WTC11 (cell line): ENCODE results near the gene STIMATE. TPM values are rescaled to one million over a fixed set of nuclear protein-coding genes. Genes with fewer than 3 reads are reported as not detected.

Source experiments
- ATAC-seq: fragments of 200-7000 bp; cut with Tn5 transposase; 2 replicates; pipeline ENCODE4 v1.10.0; 2021; ENCODE audit warnings: mild to moderate bottlenecking, moderate library complexity
- CTCF ChIA-PET: fragments of 300-600 bp; sonication (Branson Sonifier 250); formaldehyde crosslinking; loops from one replicate; lab custom pipeline; 2021; ENCODE audit warnings: antibody characterized with exemption; lab: Charles Lee
- POLR2A ChIA-PET: fragments of 350-600 bp; sonication (Branson Sonifier 250); formaldehyde crosslinking; loops from one replicate; lab custom pipeline; 2021; ENCODE audit warnings: antibody characterized with exemption; lab: Charles Lee
- DNase-seq: peaks from one replicate; pipeline ENCODE4 v3.0.0; 2021; ENCODE audit warnings: low spot score
- H3K27ac Mint-ChIP-seq: 2 replicates; pipeline ENCODE4 v1.8.0; 2021; ENCODE audit warnings: mixed read lengths
- H3K27me3 Mint-ChIP-seq: 2 replicates; pipeline ENCODE4 v1.8.0; 2021; ENCODE audit warnings: low read depth, mild to moderate bottlenecking, moderate library complexity, mixed read lengths
- H3K36me3 Mint-ChIP-seq: 2 replicates; pipeline ENCODE4 v1.8.0; 2021; ENCODE audit warnings: mixed read lengths
- H3K4me1 Mint-ChIP-seq: 2 replicates; pipeline ENCODE4 v1.8.0; 2022; ENCODE audit warnings: mixed read lengths
- H3K4me3 Mint-ChIP-seq: 2 replicates; pipeline ENCODE4 v1.8.0; 2021; ENCODE audit warnings: mild to moderate bottlenecking, moderate library complexity, mixed read lengths
- H3K9me3 Mint-ChIP-seq: 2 replicates; pipeline ENCODE4 v1.8.0; 2021; ENCODE audit warnings: mixed read lengths
- ELF4 ChIP-seq: sonication (generic); formaldehyde crosslinking; IDR thresholded peaks from 2 replicates; pipeline ENCODE4 v1.8.1; 2022; ENCODE audit warnings: low read depth, mild to moderate bottlenecking, moderate library complexity, missing genetic modification reagents
- ESRRA ChIP-seq: sonication (generic); formaldehyde crosslinking; IDR thresholded peaks from 2 replicates; pipeline ENCODE4 v1.8.1; 2022; ENCODE audit warnings: mild to moderate bottlenecking, missing genetic modification reagents, borderline replicate concordance
- FOXJ3 ChIP-seq: sonication (generic); formaldehyde crosslinking; IDR thresholded peaks from 2 replicates; pipeline ENCODE4 v1.9.0; 2021; ENCODE audit warnings: missing genetic modification reagents, mild to moderate bottlenecking, borderline replicate concordance
- HMGA2 ChIP-seq: fragments of 250-450 bp; sonication (Bioruptor Pico); IDR thresholded peaks from 2 replicates; pipeline ENCODE4 v1.4.0; 2021; ENCODE audit warnings: mild to moderate bottlenecking, moderate library complexity
- MYBL2 ChIP-seq: sonication (generic); formaldehyde crosslinking; IDR thresholded peaks from 2 replicates; pipeline ENCODE4 v1.8.1; 2023; ENCODE audit warnings: mild to moderate bottlenecking, moderate library complexity, missing genetic modification reagents
- NFATC4 ChIP-seq: fragments of 250-450 bp; sonication (Bioruptor Pico); IDR thresholded peaks from 2 replicates; pipeline ENCODE4 v1.9.0; 2021; ENCODE audit warnings: mild to moderate bottlenecking
- NFE2L1 ChIP-seq: sonication (generic); formaldehyde crosslinking; IDR thresholded peaks from 2 replicates; pipeline ENCODE4 v1.8.1; 2023; ENCODE audit warnings: missing genetic modification reagents
- NFYB ChIP-seq: sonication (generic); formaldehyde crosslinking; conservative IDR thresholded peaks from 2 replicates; pipeline ENCODE4 v1.8.0; 2022; ENCODE audit warnings: low read depth, missing genetic modification reagents
- PRRX2 ChIP-seq: fragments of 250-450 bp; sonication (Bioruptor Pico); IDR thresholded peaks from 2 replicates; pipeline ENCODE4 v1.8.0; 2021; ENCODE audit warnings: mild to moderate bottlenecking
- ZBTB21 ChIP-seq: sonication (generic); formaldehyde crosslinking; IDR thresholded peaks from 2 replicates; pipeline ENCODE4 v1.8.1; 2023; ENCODE audit warnings: mild to moderate bottlenecking, missing genetic modification reagents, borderline replicate concordance
- ZBTB43 ChIP-seq: sonication (generic); formaldehyde crosslinking; IDR thresholded peaks from 2 replicates; pipeline ENCODE4 v1.8.1; 2023; ENCODE audit warnings: mild to moderate bottlenecking, missing genetic modification reagents
- ZNF219 ChIP-seq: sonication (generic); formaldehyde crosslinking; IDR thresholded peaks from 2 replicates; pipeline ENCODE4 v1.8.0; 2023; ENCODE audit warnings: missing genetic modification reagents, mild to moderate bottlenecking, borderline replicate concordance
- ZSCAN18 ChIP-seq: fragments of 250-450 bp; sonication (Bioruptor Pico); IDR thresholded peaks from 2 replicates; pipeline ENCODE4 v2.1.2; 2022; ENCODE audit warnings: mild to moderate bottlenecking, moderate library complexity
- total RNA-seq: library from RNA; stranded (reverse); gene quantifications from 3 replicates; pipeline ENCODE4 v1.2.3, GENCODE V29; 2021
- TF ChIP-seq, protein P1 (sequence below): sonication (generic); formaldehyde crosslinking; IDR thresholded peaks from 2 replicates; pipeline ENCODE4 v1.8.1; 2023; ENCODE audit warnings: mild to moderate bottlenecking, missing genetic modification reagents, moderate library complexity
- TF ChIP-seq, protein P2 (sequence below): sonication (generic); formaldehyde crosslinking; IDR thresholded peaks from 2 replicates; pipeline ENCODE4 v1.8.1; 2022; ENCODE audit warnings: mild to moderate bottlenecking, missing genetic modification reagents, moderate library complexity, borderline replicate concordance
- TF ChIP-seq, protein P3 (sequence below): fragments of 250-450 bp; sonication (Bioruptor Pico); IDR thresholded peaks from 2 replicates; pipeline ENCODE4 v1.9.0; 2021; ENCODE audit warnings: mild to moderate bottlenecking
- TF ChIP-seq, protein P4 (sequence below): sonication (generic); formaldehyde crosslinking; conservative IDR thresholded peaks from 2 replicates; pipeline ENCODE4 v1.8.1; 2023; ENCODE audit warnings: mild to moderate bottlenecking, low read depth, missing genetic modification reagents, moderate library complexity
- TF ChIP-seq, protein P5 (sequence below): sonication (generic); formaldehyde crosslinking; IDR thresholded peaks from 2 replicates; pipeline ENCODE4 v1.8.0; 2022; ENCODE audit warnings: missing genetic modification reagents
- TF ChIP-seq, protein P6 (sequence below): fragments of 250-450 bp; sonication (Bioruptor Pico); IDR thresholded peaks from 2 replicates; pipeline ENCODE4 v1.9.0; 2021; ENCODE audit warnings: moderate library complexity, mild to moderate bottlenecking, inconsistent platforms, borderline replicate concordance

Gene STIMATE
- total RNA-seq, 1 experiment from 2014 or later: 35.5 TPM

- TF ChIP-seq ESRRA (CRISPR knock-in tag): no peak
- TF ChIP-seq NFYB (CRISPR knock-in tag): no peak
- TF ChIP-seq, protein P1, sequence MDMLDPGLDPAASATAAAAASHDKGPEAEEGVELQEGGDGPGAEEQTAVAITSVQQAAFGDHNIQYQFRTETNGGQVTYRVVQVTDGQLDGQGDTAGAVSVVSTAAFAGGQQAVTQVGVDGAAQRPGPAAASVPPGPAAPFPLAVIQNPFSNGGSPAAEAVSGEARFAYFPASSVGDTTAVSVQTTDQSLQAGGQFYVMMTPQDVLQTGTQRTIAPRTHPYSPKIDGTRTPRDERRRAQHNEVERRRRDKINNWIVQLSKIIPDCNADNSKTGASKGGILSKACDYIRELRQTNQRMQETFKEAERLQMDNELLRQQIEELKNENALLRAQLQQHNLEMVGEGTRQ (CRISPR knock-in tag): no peak
- TF ChIP-seq HMGA2 (CRISPR knock-in tag): no peak
- no peak for TF ChIP-seq FOXJ3 (CRISPR knock-in tag)
- TF ChIP-seq, protein P2, sequence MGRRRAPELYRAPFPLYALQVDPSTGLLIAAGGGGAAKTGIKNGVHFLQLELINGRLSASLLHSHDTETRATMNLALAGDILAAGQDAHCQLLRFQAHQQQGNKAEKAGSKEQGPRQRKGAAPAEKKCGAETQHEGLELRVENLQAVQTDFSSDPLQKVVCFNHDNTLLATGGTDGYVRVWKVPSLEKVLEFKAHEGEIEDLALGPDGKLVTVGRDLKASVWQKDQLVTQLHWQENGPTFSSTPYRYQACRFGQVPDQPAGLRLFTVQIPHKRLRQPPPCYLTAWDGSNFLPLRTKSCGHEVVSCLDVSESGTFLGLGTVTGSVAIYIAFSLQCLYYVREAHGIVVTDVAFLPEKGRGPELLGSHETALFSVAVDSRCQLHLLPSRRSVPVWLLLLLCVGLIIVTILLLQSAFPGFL (CRISPR knock-in tag): no peak
- TF ChIP-seq ZNF219 (CRISPR knock-in tag): no peak
- TF ChIP-seq, protein P3, sequence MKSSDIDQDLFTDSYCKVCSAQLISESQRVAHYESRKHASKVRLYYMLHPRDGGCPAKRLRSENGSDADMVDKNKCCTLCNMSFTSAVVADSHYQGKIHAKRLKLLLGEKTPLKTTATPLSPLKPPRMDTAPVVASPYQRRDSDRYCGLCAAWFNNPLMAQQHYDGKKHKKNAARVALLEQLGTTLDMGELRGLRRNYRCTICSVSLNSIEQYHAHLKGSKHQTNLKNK (CRISPR knock-in tag): no peak
- TF ChIP-seq ZBTB43 (CRISPR knock-in tag): no peak
- no peak for TF ChIP-seq NFATC4
- TF ChIP-seq, protein P4, sequence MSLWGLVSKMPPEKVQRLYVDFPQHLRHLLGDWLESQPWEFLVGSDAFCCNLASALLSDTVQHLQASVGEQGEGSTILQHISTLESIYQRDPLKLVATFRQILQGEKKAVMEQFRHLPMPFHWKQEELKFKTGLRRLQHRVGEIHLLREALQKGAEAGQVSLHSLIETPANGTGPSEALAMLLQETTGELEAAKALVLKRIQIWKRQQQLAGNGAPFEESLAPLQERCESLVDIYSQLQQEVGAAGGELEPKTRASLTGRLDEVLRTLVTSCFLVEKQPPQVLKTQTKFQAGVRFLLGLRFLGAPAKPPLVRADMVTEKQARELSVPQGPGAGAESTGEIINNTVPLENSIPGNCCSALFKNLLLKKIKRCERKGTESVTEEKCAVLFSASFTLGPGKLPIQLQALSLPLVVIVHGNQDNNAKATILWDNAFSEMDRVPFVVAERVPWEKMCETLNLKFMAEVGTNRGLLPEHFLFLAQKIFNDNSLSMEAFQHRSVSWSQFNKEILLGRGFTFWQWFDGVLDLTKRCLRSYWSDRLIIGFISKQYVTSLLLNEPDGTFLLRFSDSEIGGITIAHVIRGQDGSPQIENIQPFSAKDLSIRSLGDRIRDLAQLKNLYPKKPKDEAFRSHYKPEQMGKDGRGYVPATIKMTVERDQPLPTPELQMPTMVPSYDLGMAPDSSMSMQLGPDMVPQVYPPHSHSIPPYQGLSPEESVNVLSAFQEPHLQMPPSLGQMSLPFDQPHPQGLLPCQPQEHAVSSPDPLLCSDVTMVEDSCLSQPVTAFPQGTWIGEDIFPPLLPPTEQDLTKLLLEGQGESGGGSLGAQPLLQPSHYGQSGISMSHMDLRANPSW: no peak
- no peak for TF ChIP-seq PRRX2 (CRISPR knock-in tag)
- TF ChIP-seq MYBL2: no peak
- TF ChIP-seq ZSCAN18 (CRISPR knock-in tag): no peak
- no peak for TF ChIP-seq NFE2L1 (CRISPR knock-in tag)
- TF ChIP-seq ZBTB21 (CRISPR knock-in tag): no peak
Measured at GRCh38 chr3:52801839-52802238, 95.5 kb downstream of the STIMATE start (continued).

GRCh38 chr3:52800079-52800478 is 97.3 kb downstream of the STIMATE start:
- POLR2A ChIA-PET: no interaction called here
- DNase-seq (no peak), ATAC-seq (no peak)
- CTCF ChIA-PET: interaction anchor here (0.7 to 3.6 kb wide), 9 partner anchors 8 to 85 kb away, joined by 3 to 61 read pairs (median 17); partner anchors contain the start of gene NEK4
- Mint-ChIP-seq H3K4me1 (no peaks in the 10 kb centered on the region), H3K36me3 (no peaks in the 10 kb centered on the region), H3K9me3 (no peaks in the 10 kb centered on the region), H3K4me3 (no peak overlapping the region), H3K27me3 (no peaks in the 10 kb centered on the region; the same call in 1 of the 2 replicates), H3K27ac (no peak overlapping the region)
- TF ChIP-seq, protein P2 (CRISPR knock-in tag): no peak
- TF ChIP-seq, protein P5, sequence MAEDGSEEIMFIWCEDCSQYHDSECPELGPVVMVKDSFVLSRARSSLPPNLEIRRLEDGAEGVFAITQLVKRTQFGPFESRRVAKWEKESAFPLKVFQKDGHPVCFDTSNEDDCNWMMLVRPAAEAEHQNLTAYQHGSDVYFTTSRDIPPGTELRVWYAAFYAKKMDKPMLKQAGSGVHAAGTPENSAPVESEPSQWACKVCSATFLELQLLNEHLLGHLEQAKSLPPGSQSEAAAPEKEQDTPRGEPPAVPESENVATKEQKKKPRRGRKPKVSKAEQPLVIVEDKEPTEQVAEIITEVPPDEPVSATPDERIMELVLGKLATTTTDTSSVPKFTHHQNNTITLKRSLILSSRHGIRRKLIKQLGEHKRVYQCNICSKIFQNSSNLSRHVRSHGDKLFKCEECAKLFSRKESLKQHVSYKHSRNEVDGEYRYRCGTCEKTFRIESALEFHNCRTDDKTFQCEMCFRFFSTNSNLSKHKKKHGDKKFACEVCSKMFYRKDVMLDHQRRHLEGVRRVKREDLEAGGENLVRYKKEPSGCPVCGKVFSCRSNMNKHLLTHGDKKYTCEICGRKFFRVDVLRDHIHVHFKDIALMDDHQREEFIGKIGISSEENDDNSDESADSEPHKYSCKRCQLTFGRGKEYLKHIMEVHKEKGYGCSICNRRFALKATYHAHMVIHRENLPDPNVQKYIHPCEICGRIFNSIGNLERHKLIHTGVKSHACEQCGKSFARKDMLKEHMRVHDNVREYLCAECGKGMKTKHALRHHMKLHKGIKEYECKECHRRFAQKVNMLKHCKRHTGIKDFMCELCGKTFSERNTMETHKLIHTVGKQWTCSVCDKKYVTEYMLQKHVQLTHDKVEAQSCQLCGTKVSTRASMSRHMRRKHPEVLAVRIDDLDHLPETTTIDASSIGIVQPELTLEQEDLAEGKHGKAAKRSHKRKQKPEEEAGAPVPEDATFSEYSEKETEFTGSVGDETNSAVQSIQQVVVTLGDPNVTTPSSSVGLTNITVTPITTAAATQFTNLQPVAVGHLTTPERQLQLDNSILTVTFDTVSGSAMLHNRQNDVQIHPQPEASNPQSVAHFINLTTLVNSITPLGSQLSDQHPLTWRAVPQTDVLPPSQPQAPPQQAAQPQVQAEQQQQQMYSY (CRISPR knock-in tag): no peak
- TF ChIP-seq, protein P6, sequence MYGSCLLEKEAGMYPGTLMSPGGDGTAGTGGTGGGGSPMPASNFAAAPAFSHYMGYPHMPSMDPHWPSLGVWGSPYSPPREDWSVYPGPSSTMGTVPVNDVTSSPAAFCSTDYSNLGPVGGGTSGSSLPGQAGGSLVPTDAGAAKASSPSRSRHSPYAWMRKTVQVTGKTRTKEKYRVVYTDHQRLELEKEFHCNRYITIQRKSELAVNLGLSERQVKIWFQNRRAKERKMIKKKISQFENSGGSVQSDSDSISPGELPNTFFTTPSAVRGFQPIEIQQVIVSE (CRISPR knock-in tag): no peak
- no peak for TF ChIP-seq ELF4 (CRISPR knock-in tag)
